Measurements from ENCODE around the gene HDAC4.

The HDAC4 gene

GRCh38 chr2:239442192-239442591 lies 41.4 kb upstream of the HDAC4 start:
- no peak overlapping the region for H3K4me3 ChIP-seq (ENCODE audit: low read length)
- no peak for DNase-seq (ENCODE audit: low read depth)
- TF ChIP-seq CTCF (conservative IDR thresholded peaks at IDR 0.05; ENCODE audit: low read depth, low read length) = no peak

- no peak for TF ChIP-seq CTCF (conservative IDR thresholded peaks at IDR 0.05; ENCODE audit: low read depth, low read length)
- H3K4me3 ChIP-seq (ENCODE audit: low read length) = no peak overlapping the region
- DNase-seq (ENCODE audit: low read depth) = no peak
These were observed 40.6 kb upstream of the HDAC4 start for GRCh38 chr2:239441261-239442078.

DNA sequence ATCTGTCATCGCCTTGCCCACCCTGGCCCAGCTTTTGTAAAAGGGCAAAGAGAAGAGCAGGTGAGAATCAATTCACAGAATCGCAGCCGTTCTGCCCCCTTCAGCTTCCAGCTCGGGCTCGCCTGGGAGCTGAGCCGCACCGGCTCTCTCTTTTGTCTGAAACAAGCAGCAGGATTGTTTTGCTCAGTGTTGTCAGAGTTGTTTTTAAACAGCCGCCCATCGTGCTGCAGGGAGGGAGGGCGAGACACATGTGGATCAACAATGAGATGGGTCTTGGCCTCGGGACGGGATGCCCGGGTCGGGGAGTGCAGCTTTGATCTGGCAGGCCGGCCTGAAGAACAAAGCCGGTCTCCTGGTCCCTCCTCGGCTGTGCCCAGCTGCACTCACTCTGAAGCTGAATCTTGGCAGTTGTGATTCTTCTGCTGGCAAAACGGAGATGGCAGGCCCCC lies 39.7 kb upstream of the HDAC4 start:
- TF ChIP-seq CTCF (conservative IDR thresholded peaks at IDR 0.05; ENCODE audit: low read depth, low read length) = no peak
- no peak overlapping the region for H3K4me3 ChIP-seq (ENCODE audit: low read length)
- no peak for DNase-seq (ENCODE audit: low read depth)

DNA sequence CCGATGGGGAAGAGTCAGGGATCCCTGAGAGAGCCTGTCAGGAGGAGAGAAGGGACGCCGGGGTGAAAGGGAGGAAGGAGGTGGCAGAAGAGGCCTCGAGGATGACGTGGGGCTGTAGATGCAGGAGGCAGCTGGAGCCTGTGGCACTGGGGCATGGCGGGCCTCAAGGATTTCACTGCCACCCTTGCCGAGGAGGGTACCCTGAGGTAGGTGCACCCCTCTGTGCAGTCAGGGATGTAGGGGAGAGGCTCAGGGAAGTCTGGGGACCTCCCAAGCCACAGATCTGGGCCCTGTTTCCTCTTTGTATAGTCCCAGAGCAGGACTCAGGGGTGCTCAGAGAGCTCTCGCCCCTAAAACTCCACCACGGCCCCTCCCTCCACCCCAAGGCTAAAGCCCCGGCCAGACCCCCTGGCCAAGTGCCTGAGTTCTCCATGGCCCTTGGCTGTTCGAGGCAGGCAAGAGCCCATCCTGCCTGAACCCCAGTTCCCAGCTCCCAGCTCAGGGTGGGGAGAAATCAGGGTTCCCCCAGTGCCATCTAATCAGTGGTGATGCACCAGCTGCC lies 39.0 kb upstream of the HDAC4 start:
- no peak overlapping the region for H3K4me3 ChIP-seq (ENCODE audit: low read length)
- DNase-seq (ENCODE audit: low read depth) = no peak
- TF ChIP-seq CTCF (conservative IDR thresholded peaks at IDR 0.05; ENCODE audit: low read depth, low read length) = no peak

DNA sequence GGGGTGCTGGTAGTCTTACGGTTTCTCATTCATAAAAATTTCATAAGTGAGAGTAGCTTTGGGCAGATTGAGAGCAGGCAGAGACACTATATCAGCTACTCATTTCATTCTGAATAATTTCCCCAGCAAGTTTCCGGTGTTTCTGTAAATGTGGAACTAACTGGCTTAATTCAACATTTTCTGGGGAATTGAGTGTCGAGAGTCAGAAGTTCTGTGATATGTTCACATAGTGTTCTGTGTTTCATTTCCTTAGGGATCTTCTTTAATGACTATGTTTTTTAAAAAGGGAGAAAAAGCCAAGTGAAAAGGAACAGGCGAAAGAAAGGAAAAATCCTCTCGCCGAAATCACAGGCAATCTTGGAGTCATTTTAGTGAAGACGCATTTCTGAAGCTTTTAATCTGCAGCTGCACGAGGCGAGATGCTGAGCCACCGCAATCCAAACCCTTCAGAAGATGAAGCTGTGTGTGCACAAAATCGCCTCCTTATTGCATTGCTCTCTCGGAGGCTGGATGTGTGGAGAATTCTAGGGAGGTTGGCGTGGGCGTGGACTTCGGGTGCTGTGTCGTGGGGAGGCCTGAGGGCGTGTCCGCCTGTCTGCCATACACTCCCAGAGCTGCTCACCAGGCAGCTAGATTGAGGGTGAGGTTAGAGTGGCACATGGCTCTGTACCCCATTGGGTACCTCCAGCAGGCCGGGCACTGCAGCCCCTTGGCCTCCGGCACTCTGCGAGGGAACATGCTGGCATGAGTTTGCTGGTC lies 38.4 kb upstream of the HDAC4 start:
- TF ChIP-seq CTCF (conservative IDR thresholded peaks at IDR 0.05; ENCODE audit: low read depth, low read length) = no peak
- DNase-seq (ENCODE audit: low read depth) = no peak
- no peak overlapping the region for H3K4me3 ChIP-seq (ENCODE audit: low read length)

DNA sequence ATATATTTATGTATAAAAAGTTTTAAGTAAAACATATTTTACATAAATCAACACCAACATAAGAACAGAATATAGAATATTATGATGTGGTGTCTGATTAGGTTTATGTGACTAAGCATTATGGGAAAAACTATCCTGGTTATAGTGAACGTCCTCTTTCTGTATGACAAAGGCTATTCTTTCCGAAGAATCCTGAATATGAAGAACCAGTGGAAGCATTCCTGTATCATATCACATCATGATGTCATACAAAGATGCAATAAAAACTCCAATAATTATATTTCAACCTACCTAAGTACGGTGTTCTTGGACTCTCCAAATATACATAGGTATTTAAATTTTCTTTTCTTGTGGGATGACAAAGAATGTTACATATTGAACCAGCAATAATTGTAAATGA lies 37.5 kb upstream of the HDAC4 start:
- no peak for DNase-seq (ENCODE audit: low read depth)
- no peak for TF ChIP-seq CTCF (conservative IDR thresholded peaks at IDR 0.05; ENCODE audit: low read depth, low read length)
- no peak overlapping the region for H3K4me3 ChIP-seq (ENCODE audit: low read length)

All from retinal pigment epithelial cell (primary cell).